ENCODE measurements around the gene PNPLA6.
"Not testable (repeated sequence)": the region's sequence is repeated elsewhere in the genome, so short reads cannot be mapped to it uniquely, and the experiment has no call there.

The PNPLA6 gene

DNA sequence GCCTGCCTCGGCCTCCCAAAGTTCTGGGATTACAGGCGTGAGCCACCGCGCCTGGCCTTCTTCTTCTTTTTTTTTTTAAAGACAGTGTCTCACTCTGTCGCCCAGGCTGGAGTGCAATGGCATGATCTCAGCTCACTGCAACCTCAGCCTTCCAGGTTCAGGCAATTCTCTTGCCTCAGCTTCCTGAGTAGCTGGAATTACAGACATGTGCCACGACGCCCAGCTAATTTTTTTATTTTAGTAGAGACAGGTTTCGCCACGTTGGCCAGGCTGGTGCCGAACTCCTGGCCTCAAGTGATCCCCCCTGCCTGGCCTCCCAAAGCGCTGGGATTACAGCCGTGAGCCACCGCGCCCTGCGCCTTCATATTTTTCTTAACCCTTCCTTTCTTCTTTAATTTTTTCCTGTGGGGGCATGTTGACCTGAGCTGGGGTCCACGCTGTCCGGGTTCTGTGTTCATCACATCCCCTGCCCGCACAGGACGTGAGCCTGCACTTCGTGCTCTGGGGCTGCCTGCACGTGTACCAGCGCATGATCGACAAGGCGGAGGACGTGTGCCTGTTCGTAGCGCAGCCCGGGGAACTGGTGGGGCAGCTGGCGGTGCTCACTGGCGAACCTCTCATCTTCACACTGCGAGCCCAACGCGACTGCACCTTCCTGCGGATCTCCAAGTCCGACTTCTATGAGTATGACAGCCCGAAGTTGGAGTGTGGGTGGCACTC lies 14.1 kb downstream of the PNPLA6 start:
- no peak for DNase-seq
- in situ Hi-C loops (cut with HindIII; ENCODE audit: low pct_ligation_motif_present, low pct_unique_long_range_greater_than_20kb, low sequenced_read_pairs) = no loop called here

DNA sequence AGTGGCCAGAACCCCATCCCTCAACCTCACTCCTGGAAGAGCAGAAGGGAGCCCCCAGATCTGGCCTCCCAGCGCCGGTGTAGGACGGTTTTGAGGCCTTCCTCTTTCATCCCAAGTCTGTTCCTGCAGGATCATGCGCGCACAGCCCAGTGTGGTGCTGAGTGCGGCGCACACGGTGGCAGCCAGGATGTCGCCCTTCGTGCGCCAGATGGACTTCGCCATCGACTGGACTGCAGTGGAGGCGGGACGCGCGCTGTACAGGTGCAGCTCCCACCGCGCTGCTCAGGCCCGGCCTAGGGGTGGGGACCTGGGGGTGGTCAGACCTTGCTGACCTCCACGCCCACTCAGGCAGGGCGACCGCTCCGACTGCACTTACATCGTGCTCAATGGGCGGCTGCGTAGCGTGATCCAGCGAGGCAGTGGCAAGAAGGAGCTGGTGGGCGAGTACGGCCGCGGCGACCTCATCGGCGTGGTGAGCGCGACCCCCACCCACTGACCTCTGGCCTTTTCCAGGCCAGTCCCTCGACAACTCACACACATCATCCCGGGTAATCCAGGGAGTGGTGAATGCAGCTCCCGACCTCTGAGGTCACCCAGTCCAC lies 14.8 kb downstream of the PNPLA6 start:
- in situ Hi-C loops (cut with HindIII; ENCODE audit: low pct_ligation_motif_present, low pct_unique_long_range_greater_than_20kb, low sequenced_read_pairs) = no loop called here
- DNase-seq = no peak

DNA sequence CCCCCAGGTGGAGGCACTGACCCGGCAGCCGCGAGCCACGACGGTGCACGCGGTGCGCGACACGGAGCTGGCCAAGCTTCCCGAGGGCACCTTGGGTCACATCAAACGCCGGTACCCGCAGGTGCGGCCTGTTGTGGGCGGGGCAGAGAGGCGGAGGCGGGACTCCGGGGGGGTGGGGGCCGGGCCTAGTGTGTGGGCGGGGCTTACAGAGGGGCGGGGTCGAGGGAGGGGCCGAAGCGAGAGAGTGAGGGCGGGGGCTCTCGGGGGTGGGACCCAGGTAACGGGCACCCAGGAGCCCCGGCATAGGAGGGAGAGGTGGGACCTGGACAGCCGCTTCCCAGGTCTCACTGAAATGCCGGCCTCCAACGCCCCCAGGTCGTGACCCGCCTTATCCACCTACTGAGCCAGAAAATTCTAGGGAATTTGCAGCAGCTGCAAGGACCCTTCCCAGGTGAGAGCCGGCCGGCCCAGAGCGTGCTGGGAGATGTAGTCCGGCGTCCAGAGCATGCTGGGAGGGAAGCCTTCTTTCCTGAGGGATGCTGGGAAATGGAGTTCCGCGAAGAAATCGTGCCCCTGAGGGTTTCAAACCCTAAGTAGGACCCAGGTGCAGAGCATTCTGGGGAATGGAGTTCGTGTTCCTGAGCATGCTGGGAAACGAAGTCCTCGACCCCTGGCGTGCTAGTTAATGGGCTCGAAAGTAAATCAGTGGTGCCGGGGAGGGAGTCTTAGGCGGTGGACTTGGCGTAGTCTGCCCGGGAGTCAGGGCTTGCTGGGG lies 15.7 kb downstream of the PNPLA6 start:
- no peak for DNase-seq
- in situ Hi-C loops (cut with HindIII; ENCODE audit: low pct_ligation_motif_present, low pct_unique_long_range_greater_than_20kb, low sequenced_read_pairs) = no loop called here

DNA sequence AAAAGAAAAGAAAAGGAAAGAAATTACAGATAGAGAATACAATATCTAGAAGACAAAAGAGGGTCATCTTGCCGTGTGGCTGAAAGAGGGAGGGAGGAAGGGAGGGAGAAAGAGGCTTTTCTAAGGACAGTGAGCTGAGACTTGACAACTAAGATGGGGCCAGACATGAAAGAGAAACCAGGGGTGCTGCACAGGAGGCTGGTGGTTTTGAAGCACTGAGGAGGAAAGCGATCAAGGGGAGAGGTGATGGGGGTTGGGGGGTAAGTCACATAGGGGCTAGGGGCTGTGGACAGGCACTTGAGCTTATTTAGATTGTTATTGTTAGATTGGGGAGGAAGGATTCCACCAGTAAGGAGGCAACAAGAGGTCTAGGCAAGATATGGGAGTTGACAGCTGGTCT lies 17.3 kb downstream of the PNPLA6 start:
- in situ Hi-C loops (cut with HindIII; ENCODE audit: low pct_ligation_motif_present, low pct_unique_long_range_greater_than_20kb, low sequenced_read_pairs) = no loop called here
- no peak for DNase-seq

DNA sequence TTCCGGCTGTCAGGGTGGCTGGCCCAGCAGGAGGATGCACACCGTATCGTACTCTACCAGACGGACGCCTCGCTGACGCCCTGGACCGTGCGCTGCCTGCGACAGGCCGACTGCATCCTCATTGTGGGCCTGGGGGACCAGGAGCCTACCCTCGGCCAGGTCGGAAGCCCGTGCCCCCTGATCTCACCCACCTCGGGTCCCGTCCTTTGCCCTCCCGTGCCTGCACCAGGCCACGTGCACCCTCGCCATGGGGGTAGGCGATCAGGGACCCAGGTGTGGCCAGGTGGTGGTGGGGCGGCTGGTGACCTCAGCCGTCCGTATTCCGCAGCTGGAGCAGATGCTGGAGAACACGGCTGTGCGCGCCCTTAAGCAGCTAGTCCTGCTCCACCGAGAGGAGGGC lies 19.0 kb downstream of the PNPLA6 start:
- in situ Hi-C loops (cut with HindIII; ENCODE audit: low pct_ligation_motif_present, low pct_unique_long_range_greater_than_20kb, low sequenced_read_pairs) = no loop called here
- DNase-seq = no peak

DNA sequence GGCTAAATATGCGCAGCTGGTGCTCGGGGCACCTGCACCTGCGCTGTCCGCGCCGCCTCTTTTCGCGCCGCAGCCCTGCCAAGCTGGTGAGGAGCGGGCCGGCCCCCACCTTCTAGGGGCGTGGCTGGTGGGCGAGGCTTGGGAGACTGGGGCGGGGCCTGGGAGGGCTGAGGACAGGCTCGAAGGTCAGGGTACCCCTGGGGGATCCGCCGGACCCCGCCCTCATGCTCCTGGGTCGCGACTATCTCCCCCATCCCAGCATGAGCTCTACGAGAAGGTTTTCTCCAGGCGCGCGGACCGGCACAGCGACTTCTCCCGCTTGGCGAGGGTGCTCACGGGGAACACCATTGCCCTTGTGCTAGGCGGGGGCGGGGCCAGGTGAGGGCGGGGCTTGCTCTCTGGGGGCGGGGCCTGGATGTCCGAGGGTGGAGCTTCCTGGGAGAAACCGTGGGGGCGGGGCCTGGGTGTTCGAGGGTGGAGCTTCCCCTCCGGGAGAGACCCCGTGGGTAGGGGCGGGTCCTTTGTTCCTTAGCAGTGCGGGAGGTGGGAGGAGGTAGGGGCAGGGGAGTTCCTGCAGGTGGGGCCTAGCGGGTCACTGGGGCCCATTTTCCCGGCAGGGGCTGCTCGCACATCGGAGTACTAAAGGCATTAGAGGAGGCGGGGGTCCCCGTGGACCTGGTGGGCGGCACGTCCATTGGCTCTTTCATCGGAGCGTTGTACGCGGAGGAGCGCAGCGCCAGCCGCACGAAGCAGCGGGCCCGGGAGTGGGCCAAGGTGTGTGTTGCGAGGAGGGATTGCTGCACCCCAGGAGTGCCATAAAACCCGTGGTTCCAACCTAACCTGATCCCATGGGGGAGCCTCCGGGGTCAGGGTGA lies 19.7 kb downstream of the PNPLA6 start:
- no peak for DNase-seq
- in situ Hi-C loops (cut with HindIII; ENCODE audit: low pct_ligation_motif_present, low pct_unique_long_range_greater_than_20kb, low sequenced_read_pairs) = no loop called here

DNA sequence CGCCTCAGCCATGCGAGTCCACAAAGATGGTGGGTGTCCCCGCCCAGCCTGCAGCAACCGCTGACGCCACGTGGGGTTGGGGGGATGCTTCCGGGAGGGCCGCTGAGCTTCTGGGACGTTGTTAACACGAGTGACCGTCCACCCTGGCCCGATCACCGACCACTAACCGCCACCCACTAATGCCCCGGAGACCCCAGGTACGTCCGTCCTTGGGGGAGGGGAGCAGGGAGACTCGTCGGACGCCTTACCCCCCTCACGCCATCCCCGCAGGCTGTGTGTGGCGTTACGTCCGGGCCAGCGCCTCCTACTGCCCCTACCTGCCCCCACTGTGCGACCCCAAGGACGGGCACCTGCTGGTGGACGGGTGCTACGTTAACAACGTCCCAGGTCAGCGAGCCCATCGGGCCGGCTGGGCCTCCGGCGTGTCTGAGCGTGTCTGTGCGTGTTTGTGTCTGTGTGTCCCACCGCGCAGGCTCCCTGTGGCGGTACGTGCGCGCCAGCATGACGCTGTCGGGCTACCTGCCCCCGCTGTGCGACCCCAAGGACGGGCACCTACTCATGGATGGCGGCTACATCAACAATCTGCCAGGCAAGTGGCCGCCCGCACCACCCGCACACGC lies 21.3 kb downstream of the PNPLA6 start:
- in situ Hi-C loops (cut with HindIII; ENCODE audit: low pct_ligation_motif_present, low pct_unique_long_range_greater_than_20kb, low sequenced_read_pairs) = no loop called here
- DNase-seq = no peak

DNA sequence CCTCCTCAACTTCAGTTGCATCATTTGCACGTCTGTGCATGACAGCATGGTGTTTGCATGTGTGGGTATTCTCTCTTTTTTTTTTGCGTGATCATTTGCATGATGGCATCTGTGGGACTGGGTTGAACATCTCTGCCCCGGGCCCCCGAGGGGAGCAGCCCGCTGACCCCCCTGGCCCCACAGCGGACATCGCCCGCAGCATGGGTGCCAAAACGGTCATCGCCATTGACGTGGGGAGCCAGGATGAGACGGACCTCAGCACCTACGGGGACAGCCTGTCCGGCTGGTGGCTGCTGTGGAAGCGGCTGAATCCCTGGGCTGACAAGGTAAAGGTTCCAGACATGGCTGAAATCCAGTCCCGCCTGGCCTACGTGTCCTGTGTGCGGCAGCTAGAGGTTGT lies 23.1 kb downstream of the PNPLA6 start:
- in situ Hi-C loops (cut with HindIII; ENCODE audit: low pct_ligation_motif_present, low pct_unique_long_range_greater_than_20kb, low sequenced_read_pairs) = no loop called here
- DNase-seq = no peak

DNA sequence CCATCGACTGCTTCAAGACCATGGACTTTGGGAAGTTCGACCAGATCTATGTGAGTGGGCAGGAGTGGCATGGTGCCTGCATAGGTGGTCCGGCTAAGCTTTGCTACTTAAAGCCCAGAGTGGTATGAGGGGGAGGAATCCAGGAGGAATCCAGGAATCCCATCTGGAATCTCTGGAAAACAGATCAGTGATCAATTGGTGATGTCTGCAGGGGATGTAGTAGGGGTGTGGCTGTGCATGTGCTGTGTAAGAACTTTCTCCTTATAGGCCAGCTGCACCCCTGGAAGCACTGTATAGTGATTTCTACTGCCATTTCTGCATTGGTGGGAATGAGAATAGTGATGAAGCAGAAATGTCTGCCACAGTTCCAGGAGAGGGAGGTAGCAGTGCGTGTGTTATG lies 23.6 kb downstream of the PNPLA6 start:
- in situ Hi-C loops (cut with HindIII; ENCODE audit: low pct_ligation_motif_present, low pct_unique_long_range_greater_than_20kb, low sequenced_read_pairs) = no loop called here
- DNase-seq = no peak

DNA sequence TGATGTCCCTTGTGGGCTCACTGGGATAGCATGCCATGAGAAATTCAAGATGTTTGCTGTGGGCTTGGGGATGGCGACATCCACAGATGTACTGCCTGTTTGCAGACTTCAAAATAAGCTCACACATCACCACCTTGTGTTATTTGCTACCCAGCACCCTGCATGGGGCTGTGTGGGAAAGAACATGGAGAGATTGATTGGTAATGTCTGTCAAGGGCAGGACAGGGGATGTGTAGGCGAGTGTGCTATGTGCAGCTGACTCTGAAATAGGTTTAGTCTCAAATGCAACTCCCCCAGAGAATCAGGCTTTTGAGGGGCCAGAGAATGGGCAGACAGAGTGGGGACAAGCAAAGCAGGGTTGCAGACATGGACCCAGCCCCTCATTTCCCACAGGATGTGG lies 24.7 kb downstream of the PNPLA6 start:
- no peak for DNase-seq
- in situ Hi-C loops (cut with HindIII; ENCODE audit: low pct_ligation_motif_present, low pct_unique_long_range_greater_than_20kb, low sequenced_read_pairs) = no loop called here

DNA sequence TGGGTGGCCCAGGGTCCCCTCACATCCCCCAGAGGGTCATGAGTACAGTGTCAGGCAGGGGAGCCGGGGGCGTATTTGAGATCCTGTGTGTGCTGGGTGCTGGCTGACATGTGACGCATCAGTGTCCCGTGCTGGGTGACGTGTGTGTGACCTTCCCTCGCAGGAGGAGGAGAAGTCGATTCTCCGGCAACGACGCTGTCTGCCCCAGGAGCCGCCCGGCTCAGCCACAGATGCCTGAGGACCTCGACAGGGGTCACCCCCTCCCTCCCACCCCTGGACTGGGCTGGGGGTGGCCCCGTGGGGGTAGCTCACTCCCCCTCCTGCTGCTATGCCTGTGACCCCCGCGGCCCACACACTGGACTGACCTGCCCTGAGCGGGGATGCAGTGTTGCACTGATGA lies 25.8 kb downstream of the PNPLA6 start:
- DNase-seq = no peak
- in situ Hi-C loops (cut with HindIII; ENCODE audit: low pct_ligation_motif_present, low pct_unique_long_range_greater_than_20kb, low sequenced_read_pairs) = no loop called here

DNA sequence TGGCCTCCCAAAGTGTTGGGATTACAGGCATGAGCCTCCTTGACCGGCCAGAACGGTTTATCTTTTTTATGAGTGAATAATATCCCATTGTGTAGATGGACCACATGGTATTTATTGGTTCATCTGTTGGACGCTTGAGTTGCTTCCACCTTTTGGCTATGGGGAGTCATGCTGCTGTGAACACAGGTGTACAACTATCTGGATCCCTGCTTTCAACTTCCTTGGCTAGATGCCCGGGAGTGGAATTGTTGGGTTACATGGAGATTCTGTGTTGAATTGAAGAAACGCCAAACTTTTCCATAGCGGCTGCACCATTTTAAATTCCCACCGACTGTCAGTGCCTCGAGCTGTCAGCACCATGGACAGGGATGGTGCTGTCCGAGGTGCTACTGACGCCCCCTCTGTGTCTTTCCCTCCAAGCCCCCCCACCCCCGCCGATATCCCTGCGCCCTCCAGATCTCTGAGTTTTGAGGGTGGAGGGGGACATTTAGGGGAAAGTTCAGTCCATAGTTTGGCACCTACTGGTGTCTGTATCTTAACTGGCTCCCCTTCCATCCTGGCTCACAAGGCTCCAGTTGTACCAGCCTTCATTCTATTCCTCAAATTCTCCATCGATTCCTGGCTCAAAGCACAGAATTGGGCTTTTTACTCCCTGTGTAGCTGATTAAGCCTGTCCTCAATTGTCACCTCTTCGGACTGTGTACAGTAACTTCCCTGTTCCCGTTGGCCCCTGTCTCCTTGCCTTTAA lies 27.3 kb downstream of the PNPLA6 start:
- in situ Hi-C loops (cut with HindIII; ENCODE audit: low pct_ligation_motif_present, low pct_unique_long_range_greater_than_20kb, low sequenced_read_pairs) = no loop called here
- no peak for DNase-seq

DNA sequence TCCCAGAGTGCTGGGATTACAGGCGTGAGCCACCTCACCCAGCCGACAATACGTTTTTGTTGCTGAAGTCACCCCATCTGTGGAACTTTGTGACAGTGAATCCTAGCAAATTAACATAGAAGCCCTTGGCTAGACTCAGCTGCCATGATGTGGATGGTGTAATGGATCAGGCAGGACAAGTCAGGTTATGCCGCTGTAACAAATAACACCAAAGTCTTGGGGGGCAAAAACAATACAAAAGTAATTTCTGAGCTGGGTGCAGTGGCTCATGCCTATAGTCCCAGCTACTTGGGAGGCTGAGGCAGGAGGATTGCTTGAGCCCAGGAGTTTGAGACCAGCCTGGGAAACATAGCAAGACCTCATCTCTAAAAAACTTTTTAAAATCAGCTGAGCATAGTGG lies 29.3 kb downstream of the PNPLA6 start:
- in situ Hi-C loops (cut with HindIII; ENCODE audit: low pct_ligation_motif_present, low pct_unique_long_range_greater_than_20kb, low sequenced_read_pairs) = no loop called here
- no peak for DNase-seq

DNA sequence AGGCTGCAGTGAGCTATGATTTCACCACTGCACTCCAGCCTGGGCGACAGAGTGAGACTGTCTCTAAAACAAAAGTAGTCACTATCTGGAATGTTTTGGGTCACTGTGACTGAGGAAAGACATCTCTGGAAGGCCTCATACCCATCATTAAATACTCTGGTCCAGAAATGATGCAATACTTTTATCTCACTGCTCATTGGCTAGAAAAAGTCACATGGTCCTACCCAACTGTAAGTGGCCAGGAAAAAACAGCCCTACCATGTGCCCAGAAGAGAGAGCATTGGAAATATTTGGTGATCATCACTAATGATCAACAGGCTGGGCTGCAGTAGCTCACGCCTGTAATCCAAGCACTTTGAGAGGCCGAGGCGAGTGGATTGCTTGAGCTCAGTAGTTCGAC lies 29.8 kb downstream of the PNPLA6 start:
- no peak for DNase-seq
- in situ Hi-C loops (cut with HindIII; ENCODE audit: low pct_ligation_motif_present, low pct_unique_long_range_greater_than_20kb, low sequenced_read_pairs) = no loop called here

DNA sequence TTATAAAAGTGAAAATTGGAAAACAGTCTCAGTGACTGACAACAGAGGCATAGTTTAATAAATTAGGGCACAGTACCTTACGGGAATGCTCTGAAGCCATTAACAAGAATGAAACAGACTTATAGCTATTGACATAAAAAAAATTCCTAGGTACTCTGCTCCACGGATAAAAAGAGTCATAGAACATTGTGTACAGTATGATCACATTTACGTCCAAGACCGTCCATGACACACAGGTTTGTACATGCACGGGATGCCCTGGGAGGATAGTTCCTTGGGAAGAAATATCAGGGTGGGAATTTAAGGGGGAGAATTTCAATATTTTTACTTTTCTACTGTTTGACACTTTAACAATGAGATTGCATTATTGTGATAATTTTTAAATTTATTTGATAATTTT lies 35.2 kb downstream of the PNPLA6 start:
- no peak for DNase-seq
- in situ Hi-C loops (cut with HindIII; ENCODE audit: low pct_ligation_motif_present, low pct_unique_long_range_greater_than_20kb, low sequenced_read_pairs) = no loop called here

DNA sequence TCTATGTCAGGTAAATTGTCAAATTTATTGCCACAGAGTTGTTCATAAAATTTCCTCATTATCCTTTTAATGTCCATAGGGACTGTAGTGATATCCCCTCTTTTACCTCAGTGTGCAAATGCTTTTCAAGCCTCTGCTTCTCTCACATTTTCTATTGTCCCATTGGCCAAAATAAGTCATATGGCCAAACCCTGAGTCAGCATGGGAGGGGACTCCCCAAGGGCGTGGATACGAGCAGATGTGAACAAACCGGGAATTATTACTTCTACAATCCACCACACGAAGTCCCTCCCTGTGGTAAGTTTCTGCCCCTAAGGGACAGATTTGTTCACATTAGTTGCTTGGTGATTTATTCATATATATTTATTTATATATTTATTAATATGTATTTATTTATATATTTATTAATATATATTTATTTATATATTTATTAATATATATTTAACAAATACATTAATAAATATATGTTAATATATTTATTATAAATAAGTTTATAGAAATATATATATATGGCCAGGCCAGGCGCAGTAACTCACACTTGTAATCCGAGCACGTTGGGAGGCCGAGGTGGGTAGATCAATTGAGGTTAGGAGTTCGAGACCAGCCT lies 40.0 kb downstream of the PNPLA6 start:
- DNase-seq = no peak
- in situ Hi-C loops (cut with HindIII; ENCODE audit: low pct_ligation_motif_present, low pct_unique_long_range_greater_than_20kb, low sequenced_read_pairs) = no loop called here

DNA sequence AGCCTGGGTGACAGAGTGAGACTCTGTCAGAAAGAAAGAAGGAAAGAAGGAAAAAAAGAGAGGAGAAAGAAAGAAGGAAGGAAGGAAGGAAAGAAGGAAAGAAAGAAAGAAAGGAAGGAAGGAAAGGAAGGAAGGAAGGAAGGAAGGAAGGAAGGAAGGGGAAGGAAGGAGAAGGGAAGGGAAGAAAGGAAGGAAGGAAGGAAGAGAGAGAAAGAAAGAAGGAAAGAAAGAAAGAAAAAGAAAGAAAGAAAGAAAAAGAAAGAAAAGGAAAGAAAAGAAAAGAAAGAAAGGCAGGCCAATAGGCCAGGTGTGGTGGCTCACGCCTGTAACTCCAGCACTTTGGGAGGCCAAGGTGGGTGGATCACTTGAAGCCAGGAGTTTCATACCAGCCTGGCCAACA lies 41.9 kb downstream of the PNPLA6 start:
- in situ Hi-C loops (cut with HindIII; ENCODE audit: low pct_ligation_motif_present, low pct_unique_long_range_greater_than_20kb, low sequenced_read_pairs); DNase-seq: not testable (repeated sequence)

DNA sequence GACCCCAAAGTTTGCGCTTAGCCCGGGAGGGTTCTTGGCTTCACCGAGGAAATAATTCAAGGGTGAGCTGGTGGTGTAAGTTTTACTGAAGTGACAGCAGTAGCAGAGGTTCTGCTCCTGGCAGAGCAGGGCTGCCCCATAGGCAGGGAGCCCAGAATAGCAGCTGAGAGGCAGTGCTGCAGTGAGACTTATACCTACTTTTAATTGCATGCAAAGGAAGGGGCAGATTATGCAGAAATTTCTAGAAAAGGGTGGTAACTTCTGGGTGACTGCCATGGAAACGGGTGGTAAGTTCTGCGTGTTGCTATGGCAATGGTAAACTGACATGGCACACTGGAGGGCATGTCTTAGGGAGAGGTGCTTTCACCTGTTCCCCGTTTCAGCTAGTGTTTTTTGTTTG lies 42.6 kb downstream of the PNPLA6 start:
- in situ Hi-C loops (cut with HindIII; ENCODE audit: low pct_ligation_motif_present, low pct_unique_long_range_greater_than_20kb, low sequenced_read_pairs) = no loop called here
- DNase-seq = no peak

All from ACHN (cell line).